Activated T-cell treated with anti-CD3 and anti-CD28 coated beads, Interleukin-2, amount 50 U/mL, for 1 hour (primary cell): ENCODE results near the gene RAB7B.

Experiments
- DNase-seq: peaks from one replicate; pipeline ENCODE4 v3.0.0-alpha.2; 2020

The RAB7B gene

DNA sequence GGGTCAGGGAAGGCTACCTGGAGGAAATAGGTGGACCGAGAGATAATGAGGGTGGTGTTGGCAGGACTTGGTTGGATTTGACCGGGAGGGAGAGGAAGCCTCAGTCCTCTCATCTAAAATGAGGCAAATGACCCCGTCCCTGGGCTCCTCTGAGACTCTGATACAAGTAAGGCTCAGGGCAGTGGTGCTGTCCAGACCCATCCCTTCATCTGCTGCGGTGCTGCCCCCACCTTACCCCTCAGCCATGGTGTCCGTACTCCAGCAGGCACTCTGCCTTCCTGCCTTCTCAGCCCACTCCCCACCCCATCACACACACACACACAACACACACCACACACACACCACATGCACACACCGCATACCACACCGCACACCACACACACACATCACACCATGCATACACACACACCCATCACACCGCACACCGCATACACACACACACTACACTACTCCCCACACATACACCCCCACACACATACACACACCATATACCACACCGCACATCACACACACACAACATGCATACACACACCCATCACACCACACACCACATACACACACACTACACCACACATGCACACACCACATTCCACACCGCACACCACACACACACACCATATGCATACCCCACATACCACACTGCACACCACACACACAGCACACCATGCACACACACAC is 30.6 kb downstream of the RAB7B start:
- DNase-seq = no peak

DNA sequence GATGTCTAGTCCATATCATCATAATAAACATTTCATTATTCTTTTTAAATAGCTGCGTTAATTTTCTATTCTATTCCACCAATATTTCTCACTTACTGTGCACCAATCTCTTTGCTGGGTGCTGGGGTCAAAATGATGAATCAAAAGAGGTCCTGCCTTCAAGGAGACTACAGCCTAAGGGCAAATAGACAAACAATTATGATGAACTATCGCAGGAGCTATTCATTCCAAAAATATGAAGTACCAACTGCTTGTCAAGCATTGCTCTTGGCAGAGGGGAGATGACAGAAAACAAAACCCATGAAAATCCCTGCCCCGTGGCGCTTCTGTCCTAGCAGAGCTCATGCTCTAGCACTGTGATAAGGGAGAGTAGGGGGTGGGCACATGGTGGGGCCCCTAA is 31.1 kb downstream of the RAB7B start:
- no peak for DNase-seq

DNA sequence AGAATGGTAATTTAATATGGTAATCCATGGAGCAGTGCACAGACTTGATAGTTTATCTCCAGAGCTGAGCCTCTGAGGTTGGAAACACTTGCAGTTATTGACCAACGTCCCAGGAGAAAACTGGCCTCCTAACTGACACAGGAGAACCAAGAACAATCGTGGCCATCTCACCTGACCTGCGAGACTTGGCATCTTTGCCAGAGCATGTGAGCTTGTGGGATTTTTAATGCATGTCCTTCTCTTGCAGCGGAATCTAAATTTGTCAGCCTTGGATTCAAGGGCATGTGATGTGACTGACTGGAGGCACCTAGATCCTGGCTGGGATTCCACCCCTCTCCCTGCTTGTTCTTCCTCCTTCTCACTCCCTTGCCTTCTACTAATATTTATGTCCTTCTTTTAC is 32.1 kb downstream of the RAB7B start:
- DNase-seq = no peak

DNA sequence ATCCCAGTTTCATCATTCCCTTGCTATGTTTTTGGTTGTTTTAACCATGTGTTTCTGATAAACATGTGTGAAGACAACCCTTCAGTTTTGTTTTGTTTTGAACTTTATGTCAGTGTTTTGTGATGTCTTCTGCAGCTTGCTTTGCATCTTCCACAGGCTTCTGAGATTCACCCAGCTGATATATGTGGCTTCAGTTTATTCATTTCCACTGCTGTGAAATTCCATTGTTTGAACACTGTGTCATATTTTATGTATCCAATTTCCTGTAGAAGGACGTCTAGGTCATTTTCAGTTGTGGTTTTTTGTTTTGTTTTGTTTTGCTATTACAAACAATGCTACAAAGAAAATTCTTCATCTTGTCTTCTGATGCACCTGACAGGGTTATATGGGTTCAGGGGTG is 32.7 kb downstream of the RAB7B start:
- DNase-seq = no peak

DNA sequence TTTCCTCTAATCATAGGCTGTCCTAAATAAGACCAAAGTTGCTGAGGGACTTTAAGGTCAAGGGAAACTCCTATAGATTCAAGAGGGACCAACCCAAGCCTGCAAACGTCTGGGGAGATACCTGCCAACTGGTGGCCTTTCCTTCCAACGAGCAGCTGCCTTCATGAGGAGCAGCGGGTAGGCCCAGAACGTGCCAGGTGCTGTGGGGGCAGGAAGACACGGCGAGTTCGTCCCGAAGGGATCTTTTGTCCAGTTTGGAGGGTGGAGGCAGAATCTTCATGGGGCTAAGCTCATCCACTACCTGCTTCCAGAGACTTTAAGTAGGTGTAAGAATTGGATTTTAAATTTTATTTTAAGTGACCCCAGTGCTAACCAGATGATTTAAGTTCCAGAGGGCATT is 34.0 kb downstream of the RAB7B start:
- DNase-seq = no peak

DNA sequence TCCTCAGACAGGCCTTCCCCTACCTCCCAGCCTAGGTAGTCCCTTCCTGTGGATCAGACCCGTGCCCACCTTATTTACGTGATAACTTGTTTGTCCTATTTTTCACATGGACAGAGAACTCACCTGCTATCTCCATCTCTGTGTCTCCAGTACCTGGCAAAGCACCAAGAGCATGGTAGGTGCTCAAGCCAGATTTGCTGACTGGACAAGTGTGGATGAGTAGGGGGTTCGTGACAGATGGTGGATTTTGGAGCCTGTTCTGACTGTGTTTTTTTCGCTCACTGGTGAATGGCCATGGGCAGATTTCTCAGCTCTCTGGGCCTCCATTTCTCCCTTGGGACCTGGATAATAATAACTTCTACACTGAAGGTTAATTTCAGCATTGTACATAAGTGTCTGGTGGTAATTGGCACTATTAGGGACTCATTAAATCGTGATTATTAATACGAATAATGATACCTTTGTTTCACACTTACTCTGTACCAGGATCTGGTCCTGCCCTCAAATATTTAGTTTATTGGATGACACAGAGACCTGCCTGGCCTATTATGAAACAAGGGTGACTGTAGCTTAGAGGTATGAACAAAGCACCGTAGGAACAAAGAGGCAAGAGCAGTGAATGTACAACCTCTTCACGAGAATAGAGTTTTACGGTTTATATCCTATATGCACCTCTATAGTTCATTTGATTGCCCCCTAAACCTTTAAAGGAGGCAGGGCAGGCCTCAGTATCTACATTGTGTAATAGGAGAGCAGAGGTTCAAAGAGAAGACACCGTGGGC is 35.5 kb downstream of the RAB7B start:
- no peak for DNase-seq

DNA sequence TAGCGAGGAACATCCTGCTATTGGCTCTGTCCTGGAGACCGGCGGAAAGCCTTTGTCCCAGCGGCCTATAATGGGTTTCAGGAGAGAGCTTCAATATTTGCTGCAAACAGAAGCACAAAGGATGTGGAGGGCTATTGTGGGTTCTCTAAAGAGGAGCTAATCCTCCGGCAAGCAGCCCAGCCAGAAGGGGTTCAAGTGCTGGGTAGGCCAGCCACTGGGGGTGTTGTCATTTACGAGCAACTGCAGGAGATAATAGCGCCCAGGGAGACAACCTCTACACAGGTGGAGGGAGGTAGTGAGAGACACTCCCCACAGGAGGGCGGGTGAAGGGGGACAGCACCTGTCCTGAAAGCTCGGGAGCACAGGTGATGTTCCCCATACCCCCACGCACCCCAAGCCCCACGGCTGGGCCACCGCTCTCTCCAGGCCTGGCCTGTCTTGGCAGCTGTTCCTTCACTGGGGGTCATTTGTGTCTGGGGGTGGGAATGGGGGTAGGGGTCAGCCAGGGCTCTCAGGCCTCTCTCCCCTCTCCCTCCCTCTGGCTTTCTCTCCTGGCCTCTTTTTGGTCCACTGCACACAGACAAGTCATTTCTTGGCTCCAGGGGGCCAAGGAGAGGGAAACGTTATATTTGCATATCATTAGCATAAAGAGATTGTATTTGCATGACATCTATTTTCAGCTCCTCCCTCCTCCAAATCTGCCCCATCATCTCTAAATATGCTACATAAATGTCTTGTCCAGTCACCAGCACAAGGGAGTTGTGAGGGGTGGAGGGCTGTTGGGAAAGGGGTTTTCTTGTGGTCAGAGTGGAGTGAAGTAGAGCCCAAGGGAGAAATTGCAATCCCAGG is 37.9 kb downstream of the RAB7B start:
- no peak for DNase-seq

DNA sequence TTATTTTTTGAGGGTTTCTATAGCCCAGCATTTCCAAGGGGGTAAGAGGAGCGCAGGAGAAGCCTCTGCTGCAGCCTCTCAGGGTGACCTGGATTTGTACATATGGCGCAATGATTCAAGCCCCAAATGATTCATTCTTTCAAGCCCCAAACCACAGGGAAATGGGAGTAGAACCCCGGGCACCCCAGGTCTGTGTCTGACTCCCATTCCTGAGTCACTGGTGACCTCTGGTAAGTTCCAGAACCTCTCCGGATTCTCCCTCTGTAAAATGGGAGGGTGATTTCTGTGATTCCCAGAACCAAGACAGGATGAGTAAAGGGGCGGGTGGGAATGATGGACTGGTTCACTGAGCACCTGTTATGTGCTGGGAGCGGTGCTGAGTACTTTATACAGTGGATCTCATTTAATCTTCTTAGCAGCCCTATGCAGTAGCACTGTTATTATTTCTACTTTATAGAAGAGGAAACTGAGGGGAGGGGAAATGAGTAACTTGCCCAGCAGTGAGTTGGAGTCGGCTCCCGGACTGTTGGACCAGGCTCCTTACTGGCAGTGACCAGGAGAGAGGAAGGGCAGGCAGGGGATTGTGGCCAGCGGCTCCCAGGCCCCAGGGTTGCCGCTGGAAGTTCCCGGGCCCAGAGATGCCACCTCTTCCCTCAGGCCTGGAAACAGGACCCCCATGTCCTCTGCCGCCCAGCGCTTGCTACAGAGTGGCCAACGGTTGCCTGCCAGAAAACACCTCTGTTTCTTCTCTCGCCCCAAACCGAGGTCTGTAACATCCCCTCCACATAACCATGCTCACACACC is 39.6 kb downstream of the RAB7B start:
- no peak for DNase-seq

DNA sequence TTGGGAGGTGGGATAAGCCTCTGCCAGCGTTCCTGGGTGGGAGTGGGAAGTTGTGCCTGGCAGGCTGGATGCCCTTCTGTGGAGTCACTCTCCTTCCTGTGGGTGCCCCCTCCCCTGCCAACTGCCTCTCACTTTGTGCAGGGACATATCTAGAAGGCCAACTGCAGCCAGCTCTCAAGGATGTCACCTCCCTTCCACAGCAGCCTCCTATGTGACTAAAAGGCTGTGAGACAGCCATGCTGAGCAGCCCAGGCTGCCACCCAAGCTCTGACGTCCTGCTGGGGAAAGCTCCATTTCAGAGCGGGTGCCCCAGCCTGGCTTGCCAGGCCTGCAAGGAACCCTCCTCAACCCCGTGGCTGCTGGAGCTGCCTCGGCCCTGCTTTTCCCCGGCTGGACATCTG is 40.4 kb downstream of the RAB7B start:
- DNase-seq = no peak

DNA sequence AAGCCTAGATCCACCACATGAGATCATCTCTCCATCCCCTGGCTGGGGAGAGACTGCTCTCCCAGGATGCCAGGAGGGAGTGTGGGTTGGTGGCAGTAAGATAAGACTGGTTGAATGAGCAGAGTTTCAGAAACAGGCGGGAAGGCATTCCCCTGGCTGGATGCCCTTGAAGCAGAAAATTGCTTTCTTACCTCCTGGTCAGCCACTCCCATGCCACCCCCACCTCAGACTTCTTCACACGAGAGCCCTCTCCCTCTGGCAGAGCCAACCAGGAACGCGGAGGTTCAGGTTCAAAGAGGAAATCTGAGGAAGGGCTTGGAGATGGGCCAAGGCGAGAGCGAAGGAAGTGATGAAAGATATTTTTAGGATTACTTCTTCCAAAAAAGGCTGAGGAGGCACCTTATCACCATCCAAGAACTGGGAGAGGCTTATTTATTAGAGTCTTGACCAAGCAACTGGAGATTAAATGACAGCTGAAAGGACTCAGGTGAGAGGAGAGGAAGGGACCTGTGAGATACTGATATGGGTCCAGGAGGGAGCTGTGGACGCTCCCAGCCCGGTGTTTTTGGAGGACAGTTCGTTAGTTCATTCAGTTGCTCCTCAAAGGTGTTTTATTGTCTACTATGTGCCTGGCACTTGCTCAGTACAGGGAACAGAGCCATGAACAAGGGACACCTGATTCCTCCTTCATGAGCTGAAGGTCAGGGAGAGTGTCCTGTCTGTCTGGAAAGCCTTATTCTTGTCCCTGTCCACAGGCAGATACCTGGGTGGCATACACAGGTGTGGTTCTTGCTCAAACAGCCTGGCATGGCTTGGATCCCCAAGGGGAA is 41.0 kb downstream of the RAB7B start:
- no peak for DNase-seq

DNA sequence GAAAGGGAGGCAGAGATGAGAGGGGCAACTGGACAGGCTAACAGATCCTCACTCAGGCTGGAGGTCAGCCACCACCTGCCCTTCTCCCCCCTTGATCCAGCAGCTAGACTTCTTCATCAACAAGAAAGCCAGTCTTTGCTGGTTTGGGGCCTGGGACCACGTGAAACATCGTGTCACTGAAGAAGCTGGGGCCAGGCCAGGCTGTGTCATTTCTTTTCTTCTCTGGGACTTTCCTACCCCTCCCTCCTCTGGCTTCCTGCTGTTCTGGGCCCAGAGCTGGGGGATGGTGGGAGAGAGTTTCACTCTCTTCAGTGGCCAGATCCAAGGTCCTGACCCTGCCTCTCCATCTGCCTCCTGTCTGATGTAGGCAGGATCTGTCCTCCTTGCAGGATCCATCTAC is 41.8 kb downstream of the RAB7B start:
- DNase-seq = no peak

DNA sequence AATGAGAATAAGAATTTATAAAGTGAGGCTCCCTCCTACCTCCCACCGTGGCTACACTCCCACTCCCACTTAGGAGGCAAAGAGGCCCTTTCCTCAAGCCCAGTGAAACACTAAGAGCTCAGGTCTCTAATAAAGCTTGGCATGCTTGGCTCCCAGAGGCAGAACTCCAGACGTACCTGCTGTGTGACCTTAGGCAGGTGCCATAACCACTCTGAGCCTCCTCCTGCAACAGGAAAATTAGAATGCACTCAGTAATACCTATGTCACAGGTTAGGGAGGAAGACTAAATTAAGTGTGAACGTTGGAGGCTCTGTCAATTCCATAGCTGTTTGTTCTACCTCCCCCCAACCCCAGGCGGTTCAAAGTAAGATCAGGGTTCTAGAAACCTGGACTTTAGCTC is 43.4 kb downstream of the RAB7B start:
- no peak for DNase-seq

DNA sequence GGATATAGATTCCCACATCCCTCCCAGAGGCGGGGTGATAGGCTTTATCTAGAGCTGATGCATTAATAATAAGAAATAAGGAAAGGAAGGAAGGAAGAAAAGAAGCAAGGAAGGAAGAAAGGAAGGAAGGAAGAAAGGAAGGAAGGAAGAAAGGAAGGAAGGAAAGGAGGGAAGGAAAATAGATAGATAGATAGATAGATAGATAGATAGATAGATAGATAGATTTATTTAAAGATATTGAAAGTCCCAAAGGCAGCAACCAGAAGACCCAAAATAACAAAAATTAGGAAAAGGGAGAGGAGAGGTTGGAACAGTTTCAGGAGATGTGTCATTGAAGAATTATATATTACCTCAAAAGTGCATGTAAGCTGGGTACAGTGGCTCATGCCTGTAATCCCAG is 47.7 kb downstream of the RAB7B start:
- DNase-seq = no peak

DNA sequence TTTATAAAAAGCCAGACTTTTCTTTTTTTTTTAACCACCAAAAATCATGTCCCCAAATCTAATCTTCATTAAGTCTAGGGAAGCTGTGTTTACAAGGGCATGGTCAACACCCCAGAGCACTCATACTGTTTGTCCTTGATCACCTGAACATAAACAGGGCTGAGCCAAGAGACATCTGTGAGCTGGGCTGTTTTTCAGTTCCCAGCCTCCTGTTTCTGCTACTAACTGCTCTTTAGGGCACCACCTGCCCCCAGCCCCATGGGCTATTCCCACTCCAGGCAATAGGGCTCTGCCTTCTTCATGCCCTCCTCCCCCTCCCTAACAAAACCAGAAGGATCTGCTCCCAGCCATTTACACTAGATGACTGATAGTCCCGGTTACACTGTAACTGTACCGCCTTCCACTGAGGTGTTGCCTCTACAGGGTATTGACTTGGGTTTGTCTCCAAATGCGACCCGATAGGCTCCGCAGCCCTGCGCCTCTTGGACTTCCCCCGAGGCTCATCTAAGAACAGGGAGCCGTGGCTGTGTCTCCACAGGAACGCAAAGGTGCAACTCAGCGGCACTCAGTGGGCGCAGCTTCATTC is 48.3 kb downstream of the RAB7B start:
- no peak for DNase-seq

DNA sequence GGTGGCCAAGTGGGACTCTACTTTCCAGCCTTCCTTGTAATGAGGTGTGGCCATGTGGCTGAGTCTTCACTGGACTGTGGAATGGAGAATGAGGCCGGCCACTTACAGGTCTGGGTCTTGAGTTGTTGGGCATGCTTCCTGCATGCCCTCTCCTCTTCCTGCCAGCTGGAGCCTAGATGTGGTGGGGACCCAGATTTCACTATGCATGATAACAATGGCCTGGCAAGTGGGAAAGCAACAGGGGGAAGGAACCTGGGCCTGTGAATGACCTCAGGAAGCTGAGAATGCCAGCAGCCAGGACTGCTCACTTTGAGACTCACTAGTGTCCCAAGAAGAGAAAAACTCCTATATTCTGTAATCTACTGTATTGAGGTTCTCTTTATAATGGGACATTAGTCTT is 51.4 kb downstream of the RAB7B start:
- no peak for DNase-seq

DNA sequence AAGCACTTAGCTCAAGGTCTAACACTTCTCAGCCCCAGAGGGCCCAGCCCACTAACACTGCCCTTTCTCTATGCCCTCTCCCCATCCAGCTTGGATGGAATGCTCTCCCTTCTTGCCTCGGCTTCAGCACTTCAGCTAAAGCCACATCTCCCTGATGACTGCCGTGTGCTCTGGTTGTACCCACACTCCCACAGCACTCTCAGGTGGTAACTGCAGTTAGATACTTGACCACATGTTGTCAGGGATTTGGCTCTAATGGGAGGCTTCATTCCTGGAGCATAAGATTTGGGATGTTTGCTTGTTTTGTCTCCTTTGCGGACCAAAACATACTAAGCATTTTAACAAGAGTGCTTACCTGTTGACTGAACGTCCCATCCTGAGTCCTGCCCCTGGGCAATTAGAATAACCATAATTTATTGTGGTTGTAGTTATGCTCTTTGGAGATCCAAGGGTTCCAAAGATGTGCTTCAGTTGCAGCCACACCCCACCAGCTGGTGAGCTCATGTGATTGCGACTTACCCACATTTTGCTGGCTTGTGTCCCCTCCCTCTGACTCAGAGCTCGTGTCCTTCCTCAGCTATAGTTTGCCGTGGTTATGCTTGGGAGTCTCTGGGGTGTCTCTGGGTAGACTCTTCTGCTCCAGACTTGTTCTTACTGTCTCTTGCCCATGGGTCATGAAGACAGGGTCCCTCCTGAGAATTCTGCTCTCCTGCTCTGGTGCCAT is 52.2 kb downstream of the RAB7B start:
- no peak for DNase-seq

DNA sequence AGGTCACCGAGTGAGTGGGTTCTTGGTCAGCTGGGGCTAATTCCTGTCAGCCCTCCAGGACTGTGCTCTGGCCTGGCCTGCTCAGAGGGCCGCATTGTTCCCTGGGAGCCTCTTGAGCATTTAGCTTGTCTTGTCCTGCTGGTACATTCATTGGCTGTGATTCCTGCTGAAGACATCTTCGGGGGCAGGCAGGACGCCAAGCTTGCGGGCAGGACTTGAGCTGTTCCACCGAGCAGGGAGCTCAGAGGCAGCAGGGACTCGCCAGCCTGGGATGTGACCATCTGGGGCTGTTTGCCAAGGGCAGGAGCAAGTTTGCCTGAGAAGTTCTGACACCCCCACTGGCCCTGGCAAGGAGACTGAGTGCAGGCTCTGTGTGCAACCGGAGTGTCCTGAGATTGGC is 52.9 kb downstream of the RAB7B start:
- no peak for DNase-seq

DNA sequence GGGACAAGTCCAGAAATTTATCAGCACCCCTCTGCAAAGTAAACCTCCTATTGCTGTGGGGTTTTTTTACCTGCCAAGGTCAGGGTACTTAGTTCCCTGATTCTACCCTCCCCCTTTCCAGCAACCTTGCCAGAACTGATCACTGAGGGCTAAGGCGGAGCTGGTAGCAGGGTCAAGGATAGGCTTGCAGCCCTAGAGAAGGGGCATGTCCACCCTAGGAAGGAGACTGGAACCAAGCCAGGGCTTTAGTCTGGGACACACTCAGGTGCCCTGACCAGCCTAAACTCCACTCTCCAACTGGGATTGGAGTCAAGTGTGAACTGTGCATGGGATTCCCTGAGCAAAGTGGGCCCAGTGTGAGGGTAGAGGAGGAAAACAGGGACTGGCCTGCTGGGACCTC is 53.4 kb downstream of the RAB7B start:
- no peak for DNase-seq

DNA sequence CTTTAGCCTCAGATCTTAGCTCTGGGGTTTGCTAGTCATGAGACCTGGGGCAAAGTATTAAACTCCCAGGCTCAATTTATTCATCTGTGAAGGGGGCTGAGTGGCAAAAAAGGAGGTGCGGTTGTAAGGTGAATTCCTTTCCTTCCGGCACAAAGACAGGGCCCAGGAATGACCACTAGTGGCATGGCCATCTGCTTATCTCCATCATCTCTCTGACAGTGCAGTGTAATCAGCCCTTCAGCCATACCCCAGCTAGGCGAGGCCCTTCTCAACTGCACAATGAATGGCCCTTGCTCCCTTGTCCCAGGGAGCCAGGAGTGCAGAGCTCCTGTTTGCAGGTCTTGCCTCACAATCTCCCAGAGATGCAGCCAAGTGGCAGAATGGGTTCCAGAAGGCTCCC is 54.3 kb downstream of the RAB7B start:
- DNase-seq = no peak

DNA sequence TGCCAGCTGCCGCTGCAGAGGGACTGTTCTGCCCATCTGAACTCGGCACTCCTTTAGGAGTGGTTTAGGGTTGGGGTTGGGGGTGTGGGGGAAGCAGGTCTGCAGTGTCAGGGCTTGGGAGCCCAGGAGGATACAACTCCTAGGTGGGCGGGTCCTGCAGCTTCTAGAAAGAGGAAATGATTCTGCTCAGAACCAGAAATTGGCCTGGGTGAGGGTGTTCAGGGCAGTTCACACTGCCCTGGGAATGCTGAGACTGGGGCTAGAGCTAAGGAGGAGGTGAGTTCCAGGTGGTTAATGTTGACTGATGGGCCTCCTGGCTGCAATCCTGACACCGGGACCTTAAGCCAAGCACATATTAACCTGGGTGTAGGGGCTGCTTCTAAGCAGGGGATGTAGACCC is 55.2 kb downstream of the RAB7B start:
- DNase-seq = no peak

DNA sequence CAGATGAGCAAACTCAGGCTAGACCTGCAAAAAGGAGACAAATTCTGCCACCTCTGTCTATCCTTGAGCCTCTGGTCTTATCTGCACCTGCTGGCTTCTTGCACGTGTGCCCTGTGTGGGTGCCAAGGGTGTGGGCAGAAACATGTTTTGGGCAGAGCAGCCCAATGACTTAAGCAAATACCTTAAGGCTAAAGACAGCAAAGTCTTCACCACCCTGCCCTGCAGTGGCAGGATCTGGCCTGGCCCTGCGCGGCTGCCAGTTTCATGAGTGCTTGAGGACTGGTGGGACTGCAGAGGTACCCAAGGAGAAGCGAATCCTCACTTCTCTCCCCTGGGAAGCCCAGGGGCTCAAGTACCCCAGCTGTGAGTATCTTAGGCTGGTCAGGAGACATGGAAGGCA is 56.2 kb downstream of the RAB7B start:
- DNase-seq = no peak
